Ovary (tissue), 9 donors: ENCODE results near the gene PEX10. TPM values are rescaled to one million over a fixed set of nuclear protein-coding genes. Genes with fewer than 3 reads are reported as not detected.

Source experiments
- DNase-seq, 5 donors: peaks; one replicate each; pipeline ENCODE4 v3.0.0-alpha.2; 2019 to 2020
- H3K27ac ChIP-seq, 2 donors: fragments of 200-600 bp; one replicate each; pipeline versions ENCODE4 v1.5.1 to v1.8.0; 2019 to 2022
- H3K27me3 ChIP-seq: fragments of 200-600 bp; one replicate; pipeline ENCODE4 v1.8.0; 2022
- H3K36me3 ChIP-seq: fragments of 200-600 bp; sonication (generic); one replicate; pipeline ENCODE4 v1.5.1; 2019
- H3K4me1 ChIP-seq: one replicate; pipeline ENCODE4 v1.8.1; 2013; ENCODE audit warnings: mild to moderate bottlenecking, moderate library complexity; ENCODE audit not compliant: insufficient read depth
- H3K4me3 ChIP-seq: fragments of 200-600 bp; sonication (generic); one replicate; pipeline ENCODE4 v1.5.1; 2017
- H3K9me3 ChIP-seq, 2 donors: fragments of 200-600 bp in 1 of 2; sonication (generic) in 1 of 2; one replicate each; pipeline versions ENCODE4 v1.5.1 to v1.8.1; 2013 to 2019; ENCODE audit warnings: mild to moderate bottlenecking in 1 of 2, moderate library complexity in 1 of 2
- EP300 ChIP-seq: sonication (generic); formaldehyde crosslinking; IDR thresholded peaks from one replicate; pipeline ENCODE4 v1.6.1; 2017; ENCODE audit warnings: antibody characterized with exemption
- POLR2A ChIP-seq: fragments of 450-650 bp; IDR thresholded peaks from one replicate; pipeline ENCODE4 v1.6.1; 2017; ENCODE audit warnings: antibody characterized with exemption, mild to moderate bottlenecking, moderate library complexity
- WGBS, 3 donors: extraction: QIAGEN DNeasy Blood & Tissue Kit in 1 of 3; methylation state at CpG; one replicate each; pipeline versions ENCODE4 v1.1.5 to v1.1.7; 2013 to 2017; 5-methylcytosine and 5-hydroxymethylcytosine counted together
- intact Hi-C, 4 donors: fragments of 100-400 bp; cut with DNase I; formaldehyde crosslinking; loops; one replicate each; pipeline versions ENCODE4 v1.11.0 to v1.15.1; 2022 to 2023
- polyA plus RNA-seq, 2 donors: library from polyadenylated mRNA; stranded (reverse); fragments of 200-250 nt in 1 of 2; fragments of 350-450 nt in 1 of 2; fragmentation: Illumina TruSeq in 1 of 2; extraction: RNeasy Lipid Tissue Mini Kit (QIAGEN cat#74804) in 1 of 2; gene quantifications; one replicate each; pipeline ENCODE4 v1.2.3, GENCODE V29; 2013 to 2014
- total RNA-seq, 7 donors: library from RNA; depleted of rRNA in 2 of 7; stranded (reverse); fragments of >200 nt in 2 of 7; fragmentation: NEBNext Ultra II Directional in 3 of 7; extraction: Animal tissue kit (Norgen Biotek cat#: 25700) in 3 of 7; gene quantifications; one replicate each; pipeline versions ENCODE4 v1.1.0 to v1.2.4, GENCODE V29; 2016 to 2023
- TF ChIP-seq, protein P1 (sequence below), 3 donors: fragments of 450-650 bp in 2 of 3; fragments of 200-600 bp in 1 of 3; IDR thresholded peaks; one replicate each; pipeline versions ENCODE4 v1.5.1 to v1.8.0; 2016 to 2022; ENCODE audit warnings: antibody characterized with exemption in 3 of 3, mild to moderate bottlenecking in 1 of 3
- donor health status: DM: no; HTN: no; CAD: no; lungs with moderate emphysema.
- donor health status: DM: no; HTN: no; CAD: no.
- donor health status: Bipolar disorder and iron deficiency.
- donor health status: DM: yes; HTN: yes; CAD: no.
- donor health status: DM: no; HTN: no; CAD: no.
- donor health status: DM: yes; HTN: yes; CAD: no.

The PEX10 gene
- total and polyA plus RNA-seq, 9 donors = 14.4 to 25.9 (median 19.3) TPM

DNA sequence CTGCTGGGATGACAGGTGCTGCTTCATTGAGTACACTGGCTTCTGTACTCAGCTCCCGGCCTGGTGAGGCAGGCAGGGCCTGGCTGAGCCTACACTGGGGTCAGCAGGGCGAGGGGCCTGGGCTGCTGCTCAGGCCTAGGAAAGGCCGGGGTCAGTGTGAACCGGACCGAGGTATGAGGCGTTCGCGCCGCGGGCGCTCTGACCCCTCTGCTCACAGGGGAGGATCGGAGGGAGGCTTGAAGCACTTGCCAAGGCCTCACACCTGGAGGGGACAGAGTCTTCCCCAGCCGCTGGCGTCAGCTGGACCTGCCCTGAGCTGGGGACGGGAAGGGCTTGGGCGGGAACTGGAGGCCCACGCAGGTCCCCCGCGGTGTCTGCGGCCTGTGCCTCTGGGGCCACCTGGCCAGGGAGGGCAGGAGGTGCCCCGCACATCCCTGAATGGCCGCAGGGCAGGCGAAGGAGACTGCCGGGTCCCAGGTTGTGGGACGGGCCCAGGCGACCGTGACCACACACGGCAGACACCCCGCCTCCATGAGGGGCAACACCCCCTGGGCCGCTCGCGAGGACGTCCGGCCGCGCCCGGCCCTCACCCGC lies 466 bp downstream of the PEX10 start:
- peak in 1 of 5 donors; percentile 61 for DNase-seq
- intact Hi-C loops = loop anchor here in 2 of 4 donors (10.0 kb wide), 2 partner anchors 223 to 1013 kb away; partner anchors contain the start of gene MMEL1 (in 1 of the 2)
- no peaks in the 10 kb centered on the region for H3K36me3 ChIP-seq
- peak overlapping the region; percentile 87 for H3K4me3 ChIP-seq
- 1 to 8% (median 2%) methylated on average over 6 to 38 of the region's 38 CpGs for WGBS, 3 donors
- no peaks in the 10 kb centered on the region for H3K27me3 ChIP-seq
- peaks cover 6% of the 10 kb centered on the region for H3K4me1 ChIP-seq
- TF ChIP-seq, protein P1, sequence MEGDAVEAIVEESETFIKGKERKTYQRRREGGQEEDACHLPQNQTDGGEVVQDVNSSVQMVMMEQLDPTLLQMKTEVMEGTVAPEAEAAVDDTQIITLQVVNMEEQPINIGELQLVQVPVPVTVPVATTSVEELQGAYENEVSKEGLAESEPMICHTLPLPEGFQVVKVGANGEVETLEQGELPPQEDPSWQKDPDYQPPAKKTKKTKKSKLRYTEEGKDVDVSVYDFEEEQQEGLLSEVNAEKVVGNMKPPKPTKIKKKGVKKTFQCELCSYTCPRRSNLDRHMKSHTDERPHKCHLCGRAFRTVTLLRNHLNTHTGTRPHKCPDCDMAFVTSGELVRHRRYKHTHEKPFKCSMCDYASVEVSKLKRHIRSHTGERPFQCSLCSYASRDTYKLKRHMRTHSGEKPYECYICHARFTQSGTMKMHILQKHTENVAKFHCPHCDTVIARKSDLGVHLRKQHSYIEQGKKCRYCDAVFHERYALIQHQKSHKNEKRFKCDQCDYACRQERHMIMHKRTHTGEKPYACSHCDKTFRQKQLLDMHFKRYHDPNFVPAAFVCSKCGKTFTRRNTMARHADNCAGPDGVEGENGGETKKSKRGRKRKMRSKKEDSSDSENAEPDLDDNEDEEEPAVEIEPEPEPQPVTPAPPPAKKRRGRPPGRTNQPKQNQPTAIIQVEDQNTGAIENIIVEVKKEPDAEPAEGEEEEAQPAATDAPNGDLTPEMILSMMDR (IDR thresholded peaks at IDR 0.05) = no peak
- no peak for TF ChIP-seq EP300
- TF ChIP-seq POLR2A = no peak
- no peaks in the 10 kb centered on the region for H3K9me3 ChIP-seq
- H3K27ac ChIP-seq = peak overlapping the region; percentile 55 to 85

DNA sequence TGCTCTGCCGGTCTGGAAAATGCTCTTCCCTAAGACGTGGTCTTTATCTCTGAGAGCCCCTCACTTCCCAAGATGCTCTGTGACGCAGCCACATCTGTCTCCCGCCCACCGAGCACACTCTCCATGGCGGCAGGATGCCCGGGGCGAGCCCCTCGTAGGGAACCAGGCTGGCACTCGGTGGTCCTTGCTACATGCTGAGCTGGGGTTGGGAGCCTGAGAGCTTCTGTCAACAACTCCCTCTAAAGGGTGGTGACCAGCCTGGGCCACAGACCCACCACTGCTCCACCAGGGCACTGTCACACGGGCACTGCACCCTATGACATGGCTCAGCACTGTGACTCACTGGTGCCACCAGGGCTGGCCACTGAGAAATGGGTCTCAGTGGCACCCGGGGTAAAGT lies 2.6 kb downstream of the PEX10 start:
- DNase-seq = no peak
- TF ChIP-seq EP300 = no peak
- no peak for TF ChIP-seq POLR2A
- TF ChIP-seq, protein P1 (IDR thresholded peaks at IDR 0.05) = no peak
- Histone ChIP-seq H3K4me1 (peaks cover 6% of the 10 kb centered on the region), H3K27me3 (no peaks in the 10 kb centered on the region), H3K4me3 (no peak overlapping the region), H3K36me3 (no peaks in the 10 kb centered on the region), H3K9me3 (no peaks in the 10 kb centered on the region), H3K27ac (no peak overlapping the region)
- 84 to 92% (median 90%) methylated on average over 12 of the region's 12 CpGs for WGBS, 3 donors
- intact Hi-C loops = loop anchor here in 2 of 4 donors (10.0 kb wide), 2 partner anchors 225 to 1015 kb away; partner anchors contain the start of gene MMEL1 (in 1 of the 2)

- intact Hi-C loops = no loop called here
- 63 to 75% (median 66%) methylated on average over 13 of the region's 13 CpGs for WGBS, 3 donors
- H3K27ac ChIP-seq = no peak overlapping the region
- TF ChIP-seq, protein P1 (IDR thresholded peaks at IDR 0.05) = no peak
- TF ChIP-seq EP300 (no peak), POLR2A (no peak)
- H3K27me3 ChIP-seq = no peaks in the 10 kb centered on the region
- peak in 1 of 5 donors; percentile 16 for DNase-seq
- no peaks in the 10 kb centered on the region for H3K9me3 ChIP-seq
- H3K36me3 ChIP-seq = no peaks in the 10 kb centered on the region
- no peak overlapping the region for H3K4me3 ChIP-seq
- peaks cover 6% of the 10 kb centered on the region for H3K4me1 ChIP-seq
Measured at GRCh38 chr1:2408859-2409276, 3.5 kb downstream of the PEX10 start.

- Histone ChIP-seq H3K27me3 (no peaks in the 10 kb centered on the region), H3K36me3 (no peaks in the 10 kb centered on the region), H3K9me3 (no peaks in the 10 kb centered on the region), H3K4me1 (peaks cover 6% of the 10 kb centered on the region), H3K4me3 (no peak overlapping the region), H3K27ac (no peak overlapping the region)
- intact Hi-C loops = no loop called here
- WGBS, 3 donors = 87 to 91% (median 91%) methylated on average over 22 to 24 of the region's 24 CpGs
- DNase-seq = no peak
- TF ChIP-seq, protein P1 (IDR thresholded peaks at IDR 0.05) = no peak
- TF ChIP-seq POLR2A = no peak
- no peak for TF ChIP-seq EP300
Measured at GRCh38 chr1:2408456-2408855, 3.9 kb downstream of the PEX10 start.
